Osteoblast (primary cell): Measurements from ENCODE around the gene YEATS2. TPM values are rescaled to one million over a fixed set of nuclear protein-coding genes. Genes with fewer than 3 reads are reported as not detected.
"Not testable (repeated sequence)": the region's sequence is repeated elsewhere in the genome, so short reads cannot be mapped to it uniquely, and the experiment has no call there.

Source experiments
- DNase-seq: peaks from one replicate; pipeline ENCODE4 v3.0.0; 2011; ENCODE audit warnings: low spot score, mixed read lengths; ENCODE audit not compliant: insufficient read length; ENCODE audit errors: missing footprints
- H2AFZ ChIP-seq: 2 replicates; pipeline ENCODE4 v1.6.0; 2011; ENCODE audit warnings: mild to moderate bottlenecking, low read length
- H3K27ac ChIP-seq: 2 replicates; pipeline ENCODE4 v1.5.1; 2011; ENCODE audit warnings: mild to moderate bottlenecking, low read depth, low read length, moderate library complexity
- H3K27me3 ChIP-seq: 2 replicates; pipeline ENCODE4 v1.6.0; 2012; ENCODE audit warnings: mild to moderate bottlenecking, control low read depth, inconsistent platforms, low read length, moderate library complexity; ENCODE audit not compliant: insufficient read depth
- H3K36me3 ChIP-seq: 2 replicates; pipeline ENCODE4 v1.5.1; 2011; ENCODE audit warnings: mild to moderate bottlenecking, low read length, control low read depth, moderate library complexity; ENCODE audit not compliant: insufficient read depth
- H3K4me1 ChIP-seq: 2 replicates; pipeline ENCODE4 v1.5.1; 2011; ENCODE audit warnings: mild to moderate bottlenecking, low read length, control low read depth, moderate library complexity; ENCODE audit not compliant: insufficient read depth
- H3K4me2 ChIP-seq: 2 replicates; pipeline ENCODE4 v1.6.0; 2011; ENCODE audit warnings: mild to moderate bottlenecking, low read length; ENCODE audit not compliant: insufficient read depth
- H3K4me3 ChIP-seq: fragments of 200-600 bp; sonication (generic); 3 replicates; pipeline ENCODE4 v1.5.1; 2012; ENCODE audit warnings: mild to moderate bottlenecking, low read length, inconsistent platforms; ENCODE audit not compliant: insufficient read depth
- H3K79me2 ChIP-seq: 2 replicates; pipeline ENCODE4 v1.6.0; 2012; ENCODE audit warnings: mild to moderate bottlenecking, low read length, control low read depth, inconsistent platforms; ENCODE audit not compliant: insufficient read depth
- H3K9me3 ChIP-seq: 2 replicates; pipeline ENCODE4 v1.5.1; 2011; ENCODE audit warnings: low read depth, low read length, control low read depth
- H4K20me1 ChIP-seq: 2 replicates; pipeline ENCODE4 v1.6.0; 2012; ENCODE audit warnings: mild to moderate bottlenecking, low read length, control low read depth; ENCODE audit not compliant: insufficient read depth
- CTCF ChIP-seq: IDR thresholded peaks from 2 replicates; pipeline ENCODE4 v1.5.1; 2011; ENCODE audit warnings: mild to moderate bottlenecking, low read depth, low read length, moderate library complexity; ENCODE audit errors: extremely low read depth
- total RNA-seq: library from RNA; depleted of rRNA; stranded (reverse); fragments of >200 nt; gene quantifications from 2 replicates; pipeline ENCODE4 v1.2.3, GENCODE V29; 2012

Gene YEATS2
- total RNA-seq, 1 donor: 32.2 TPM

DNA sequence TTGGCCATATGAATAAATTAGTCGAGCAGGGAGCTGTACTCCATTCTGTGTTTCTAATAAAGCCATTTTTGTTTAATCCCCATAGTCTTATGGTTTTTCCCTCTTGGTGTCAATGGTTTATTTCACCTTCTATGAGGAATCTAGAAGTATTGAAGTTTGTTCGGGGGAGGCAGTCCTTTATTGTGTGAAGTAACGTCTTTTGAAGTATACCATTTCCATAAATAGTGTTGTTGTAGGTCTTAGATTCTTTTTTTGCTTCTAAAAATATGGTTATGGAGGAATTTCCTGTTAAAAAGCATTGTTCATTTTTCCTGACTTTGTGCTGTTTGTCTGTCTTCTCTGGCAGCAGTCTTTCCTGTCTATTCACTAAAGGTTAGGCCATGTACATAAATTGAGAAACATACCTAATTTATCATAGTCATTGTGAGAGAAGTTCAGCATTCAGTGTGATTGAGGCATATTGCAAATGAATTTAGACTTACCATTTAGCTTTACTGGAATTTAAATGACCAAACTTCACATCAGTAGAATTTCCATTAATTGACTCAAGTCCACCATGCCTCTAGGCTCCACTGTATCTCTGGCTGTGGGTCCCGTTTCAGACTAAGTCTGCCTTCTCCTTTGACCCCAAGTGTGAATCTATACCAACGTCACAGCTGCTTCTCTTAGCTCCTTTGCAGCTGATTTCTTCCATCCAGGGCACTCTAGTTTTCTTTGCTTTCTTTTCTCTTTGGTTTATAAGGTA, 37.3 kb downstream of the YEATS2 start:
- H3K9me3 ChIP-seq: no peaks in the 10 kb centered on the region
- no peaks in the 10 kb centered on the region for H4K20me1 ChIP-seq
- H3K27me3 ChIP-seq: no peaks in the 10 kb centered on the region
- H3K4me1 ChIP-seq: peaks cover 12% of the 10 kb centered on the region
- peaks cover 15% of the 10 kb centered on the region for H3K79me2 ChIP-seq
- H3K4me2 ChIP-seq: no peak overlapping the region
- H3K27ac ChIP-seq: peak overlapping the region; percentile 24
- no peak overlapping the region for H2AFZ ChIP-seq
- no peak for TF ChIP-seq CTCF
- H3K36me3 ChIP-seq: peaks cover 45% of the 10 kb centered on the region
- H3K4me3 ChIP-seq: no peak overlapping the region
- no peak for DNase-seq

DNA sequence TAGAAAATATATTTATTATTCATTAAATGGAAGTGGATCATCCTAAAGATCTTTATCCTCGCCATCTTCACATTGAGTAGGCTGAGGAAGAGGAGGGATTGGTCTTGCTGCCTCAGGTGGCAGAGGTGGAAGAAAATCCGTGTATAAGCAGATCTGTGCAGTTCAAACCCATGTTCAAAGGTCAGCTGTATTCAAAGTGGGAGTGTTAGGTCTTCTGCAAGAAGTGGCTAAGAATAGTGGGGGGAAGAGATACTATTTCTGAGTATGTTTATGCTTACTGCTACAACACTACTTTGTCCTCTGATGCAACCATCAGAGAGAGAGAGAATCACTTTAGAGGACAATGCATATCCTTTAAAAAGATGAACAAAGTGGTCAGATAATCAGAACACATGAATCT, 39.5 kb downstream of the YEATS2 start:
- Histone ChIP-seq H3K4me3 (no peak overlapping the region), H3K9me3 (no peaks in the 10 kb centered on the region), H4K20me1 (no peaks in the 10 kb centered on the region), H3K4me1 (peaks cover 12% of the 10 kb centered on the region), H3K36me3 (peaks cover 32% of the 10 kb centered on the region), H2AFZ (no peak overlapping the region), H3K27ac (no peak overlapping the region), H3K4me2 (no peak overlapping the region), H3K27me3 (no peaks in the 10 kb centered on the region), H3K79me2 (peaks cover 9% of the 10 kb centered on the region)
- TF ChIP-seq CTCF: no peak
- no peak for DNase-seq

- H3K36me3 ChIP-seq: peaks cover 20% of the 10 kb centered on the region
- not testable (repeated sequence) for H3K9me3 ChIP-seq, H3K4me1 ChIP-seq, H2AFZ ChIP-seq, H3K4me2 ChIP-seq, H3K4me3 ChIP-seq, H3K27ac ChIP-seq, H3K27me3 ChIP-seq, DNase-seq, H4K20me1 ChIP-seq, H3K79me2 ChIP-seq
These were observed 42.6 kb downstream of the YEATS2 start for GRCh38 chr3:183740154-183740553.

GRCh38 chr3:183743231-183743630, 45.6 kb downstream of the YEATS2 start:
- Histone ChIP-seq H3K4me2 (no peak overlapping the region), H3K79me2 (no peaks in the 10 kb centered on the region), H3K27me3 (no peaks in the 10 kb centered on the region), H2AFZ (no peak overlapping the region), H3K9me3 (no peaks in the 10 kb centered on the region), H3K4me3 (no peak overlapping the region), H4K20me1 (no peaks in the 10 kb centered on the region), H3K36me3 (peaks cover 21% of the 10 kb centered on the region), H3K4me1 (peaks cover 2% of the 10 kb centered on the region), H3K27ac (no peak overlapping the region)
- no peak for DNase-seq
- no peak for TF ChIP-seq CTCF
